T-helper 2 cell treated with Interferon-gamma antibody and Interleukin-4, amounts not matched to agents 5 μg/mL and 100 μg/mL, for 36 hours (primary cell): ENCODE results near the gene RNF224.

Experiments used
- DNase-seq: peaks from one replicate; pipeline ENCODE4 v3.0.0; 2021; ENCODE audit warnings: low spot score
- H3K27ac Mint-ChIP-seq: one replicate; pipeline ENCODE4 v1.8.0; 2021; ENCODE audit warnings: mild to moderate bottlenecking, mixed read lengths
- H3K27me3 Mint-ChIP-seq: one replicate; pipeline ENCODE4 v1.8.0; 2021; ENCODE audit warnings: low read depth, mixed read lengths
- H3K36me3 Mint-ChIP-seq: one replicate; pipeline ENCODE4 v1.8.0; 2021; ENCODE audit warnings: low read depth, mixed read lengths
- H3K4me1 Mint-ChIP-seq: one replicate; pipeline ENCODE4 v1.8.0; 2021; ENCODE audit warnings: low read depth, mixed read lengths
- H3K4me3 Mint-ChIP-seq: one replicate; pipeline ENCODE4 v1.8.0; 2022; ENCODE audit warnings: mild to moderate bottlenecking, moderate library complexity, mixed read lengths
- H3K9me3 Mint-ChIP-seq: one replicate; pipeline ENCODE4 v1.8.0; 2021; ENCODE audit warnings: mixed read lengths

Gene RNF224

DNA sequence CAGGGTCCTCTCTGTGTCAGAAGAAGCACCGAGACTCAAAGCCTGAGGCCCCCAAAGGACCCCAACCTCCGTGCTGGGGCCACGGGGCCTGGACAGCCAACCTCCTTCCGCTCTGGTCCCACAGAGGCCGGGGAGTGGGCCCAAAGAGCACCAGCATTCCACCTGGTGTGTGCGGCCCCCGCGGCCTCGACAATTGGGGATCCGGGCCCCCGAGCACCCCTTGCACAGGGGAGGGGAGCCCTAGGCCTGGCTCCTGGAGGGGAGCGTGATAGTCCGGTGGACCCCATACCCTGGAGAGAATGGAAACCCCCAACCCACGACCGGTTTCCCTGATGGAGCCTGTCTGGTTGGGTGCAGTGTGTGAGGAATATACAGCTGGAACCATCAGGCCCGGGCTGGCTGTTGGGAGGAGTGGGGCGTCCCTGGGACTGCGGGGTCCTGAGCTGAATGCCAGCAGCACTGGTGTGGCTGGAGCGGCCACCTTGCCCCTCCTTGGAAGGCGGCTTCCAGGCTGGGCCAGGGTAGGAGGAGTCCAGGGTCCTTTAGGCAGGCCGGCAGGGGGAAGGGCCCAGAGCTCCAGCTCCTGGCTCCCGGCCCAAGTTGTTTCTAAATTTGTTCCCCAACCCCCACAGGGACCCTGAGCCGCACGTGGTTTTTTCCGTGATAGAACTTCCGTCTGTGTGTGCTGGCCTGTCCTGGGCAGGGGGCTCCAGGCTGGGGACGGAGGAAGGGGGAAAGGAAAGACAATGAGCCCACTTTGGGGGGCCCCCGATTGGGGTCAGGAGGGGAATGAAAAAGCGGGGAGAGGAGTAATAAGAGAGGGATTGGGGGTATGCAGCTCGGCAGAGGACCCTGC is 49.4 kb downstream of the RNF224 start:
- no peak for DNase-seq
- Mint-ChIP-seq H3K9me3 (no peaks in the 10 kb centered on the region), H3K4me1 (peaks cover 10% of the 10 kb centered on the region), H3K4me3 (peak overlapping the region; percentile 74), H3K27ac (peak overlapping the region; percentile 87), H3K27me3 (no peaks in the 10 kb centered on the region), H3K36me3 (peaks cover 4% of the 10 kb centered on the region)

DNA sequence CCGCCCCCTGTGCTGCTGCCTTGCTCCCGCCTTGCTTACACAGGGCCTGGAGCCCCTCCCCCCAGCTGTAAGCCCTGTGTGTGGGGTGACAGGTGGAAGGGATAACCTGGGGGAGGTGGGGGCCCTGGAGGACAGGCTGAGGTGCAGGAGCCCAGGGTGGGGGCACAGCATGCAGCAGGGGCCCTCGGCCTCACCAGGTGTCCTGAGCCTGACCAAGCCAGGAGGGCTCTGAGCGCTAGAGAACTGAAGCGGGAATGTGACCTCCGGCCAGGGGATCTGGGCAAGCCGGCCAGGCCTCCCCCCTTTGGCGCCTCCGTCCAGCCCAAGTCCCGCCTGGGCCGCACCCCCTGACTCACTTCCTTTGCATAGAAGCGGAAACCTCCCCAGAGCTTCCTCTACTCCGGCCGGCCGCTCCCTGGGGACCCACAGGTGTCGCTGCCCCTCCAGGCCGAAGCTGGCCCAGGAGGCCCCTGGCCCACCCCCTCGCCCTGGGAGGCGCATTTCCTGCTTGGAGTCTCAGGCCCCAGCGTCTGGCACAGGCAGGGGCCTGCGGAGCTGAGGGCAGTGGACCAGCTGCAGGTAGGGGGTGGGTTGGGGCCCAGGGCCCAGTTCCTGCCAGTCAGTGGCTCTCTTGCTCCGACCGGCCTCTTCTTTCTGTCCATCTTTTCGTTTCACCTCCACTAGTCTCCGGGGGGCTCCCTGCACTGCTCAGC is 50.2 kb downstream of the RNF224 start, which contains the start of gene TOR4A:
TSS of gene TOR4A (plus strand) at position 398 of the 713 bp plus-strand sequence. CDS start 964 bp downstream, outside the sequence.
- peak; percentile 62 for DNase-seq
- Mint-ChIP-seq H3K4me3 (peak within 1 kb of the TSS; percentile 93), H3K9me3 (no peaks in the 10 kb centered on the region), H3K36me3 (peaks cover 8% of the 10 kb centered on the region), H3K4me1 (peaks cover 11% of the 10 kb centered on the region), H3K27ac (peak within 1 kb of the TSS; percentile 87), H3K27me3 (no peaks in the 10 kb centered on the region)

DNA sequence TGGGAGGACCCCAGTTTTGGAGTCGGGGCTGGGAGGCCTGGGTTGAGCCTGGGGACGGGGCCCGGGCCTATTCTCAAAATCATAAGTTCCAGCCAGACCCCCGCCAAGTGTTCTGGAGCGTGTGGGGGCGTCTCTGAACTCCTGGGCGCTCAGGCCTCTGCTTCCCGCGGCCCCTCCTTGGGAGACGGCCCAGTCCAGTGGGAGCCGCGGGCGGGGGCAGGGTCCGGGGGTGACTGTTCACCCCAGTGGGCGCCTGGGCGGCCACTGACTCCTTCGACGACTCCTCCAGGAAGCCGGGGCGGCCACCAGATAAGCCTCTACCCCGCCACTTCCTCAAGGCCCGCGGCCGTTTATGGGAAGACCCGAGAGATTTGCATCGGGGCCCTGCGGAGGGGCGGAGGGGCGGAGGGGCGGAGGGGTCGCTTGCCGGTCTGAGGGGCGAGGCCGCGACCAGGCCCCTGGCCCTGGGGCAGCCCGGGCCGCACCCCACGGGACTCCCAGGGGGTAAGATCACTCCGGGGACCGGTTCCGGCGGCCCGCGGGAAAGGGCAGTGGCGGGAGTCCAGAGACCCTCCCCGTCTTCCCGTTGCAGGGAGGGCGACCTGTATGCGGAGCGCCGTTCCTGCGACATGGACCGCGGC is 50.9 kb downstream of the RNF224 start:
- Mint-ChIP-seq H3K36me3 (peaks cover 9% of the 10 kb centered on the region), H3K27ac (peak overlapping the region; percentile 85), H3K27me3 (no peaks in the 10 kb centered on the region), H3K9me3 (no peaks in the 10 kb centered on the region), H3K4me3 (peak overlapping the region; percentile 93), H3K4me1 (peaks cover 14% of the 10 kb centered on the region)
- no peak for DNase-seq
